KG1 (cell line): ENCODE measurements around the gene SLC5A1.
"Not testable (repeated sequence)": the region's sequence is repeated elsewhere in the genome, so short reads cannot be mapped to it uniquely, and the experiment has no call there.

Source experiments
- DNase-seq: peaks from one replicate; lab custom pipeline; 2025; lab: John Stamatoyannopoulos, UW

Gene SLC5A1

DNA sequence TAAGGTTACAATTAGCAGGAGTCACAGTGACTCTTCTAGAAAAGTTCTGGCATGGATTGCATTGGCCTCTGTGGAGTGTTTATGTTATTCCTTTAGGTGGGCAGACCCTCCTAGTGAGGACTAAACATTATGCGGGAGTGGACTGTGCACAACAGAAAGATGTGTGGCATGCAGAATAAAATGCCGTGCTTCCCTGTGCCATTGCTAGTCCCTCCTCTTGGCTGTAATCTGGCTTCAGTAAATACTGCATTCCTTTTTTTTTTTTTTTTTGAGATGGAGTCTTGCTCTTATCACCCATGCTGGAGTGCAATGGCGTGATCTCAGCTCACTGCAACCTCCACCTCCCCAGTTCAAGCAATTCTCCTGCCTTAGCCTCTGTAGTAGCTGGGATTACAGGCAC lies 45.0 kb downstream of the SLC5A1 start:
- DNase-seq = no peak

DNA sequence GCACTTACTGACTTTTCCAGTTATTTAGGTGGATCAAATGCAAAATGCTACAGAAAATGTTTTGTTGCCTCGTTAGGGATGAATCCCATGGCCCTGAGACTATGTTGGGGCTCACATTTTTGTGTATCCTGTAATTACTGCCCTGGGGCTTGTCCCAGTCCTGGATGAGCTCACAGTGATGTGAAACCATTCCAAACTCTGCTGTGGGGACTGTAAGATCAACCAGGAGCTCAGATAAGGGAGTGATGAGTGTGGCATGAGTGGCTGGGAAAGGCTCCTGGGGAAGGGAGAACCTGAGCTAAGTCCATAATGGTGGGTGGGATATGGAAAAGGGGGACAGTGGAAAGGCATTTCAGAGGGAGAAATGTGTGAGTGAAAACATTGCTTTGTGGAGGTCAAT lies 54.0 kb downstream of the SLC5A1 start:
- DNase-seq = no peak

DNA sequence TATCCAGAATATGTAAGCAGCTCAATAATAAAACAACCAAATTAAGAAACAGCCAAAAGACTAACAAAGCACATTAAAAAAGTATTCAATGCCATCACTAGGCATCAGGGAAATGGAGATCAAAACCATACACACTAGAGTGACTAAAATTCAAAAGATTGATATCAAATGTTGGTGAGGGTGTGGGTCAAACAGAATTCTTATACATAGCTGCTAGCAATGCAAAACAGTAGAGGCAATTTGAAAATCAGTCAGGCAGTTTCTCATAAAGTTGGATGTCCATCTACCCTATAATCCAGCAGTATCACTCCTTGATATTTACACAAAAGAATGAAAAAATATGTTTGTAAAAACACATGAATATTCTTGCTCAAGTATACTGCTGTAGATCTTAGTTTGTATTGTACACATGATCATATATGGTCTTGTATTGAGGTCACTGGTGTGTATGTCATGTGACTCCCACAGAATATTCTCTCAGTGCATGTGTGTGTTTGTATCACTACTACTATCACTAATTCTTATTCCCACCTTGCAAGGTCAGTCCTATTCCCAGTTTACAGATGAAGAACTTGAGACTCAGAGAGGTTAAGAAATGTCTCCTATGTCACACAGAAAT lies 54.9 kb downstream of the SLC5A1 start:
- DNase-seq = no peak

DNA sequence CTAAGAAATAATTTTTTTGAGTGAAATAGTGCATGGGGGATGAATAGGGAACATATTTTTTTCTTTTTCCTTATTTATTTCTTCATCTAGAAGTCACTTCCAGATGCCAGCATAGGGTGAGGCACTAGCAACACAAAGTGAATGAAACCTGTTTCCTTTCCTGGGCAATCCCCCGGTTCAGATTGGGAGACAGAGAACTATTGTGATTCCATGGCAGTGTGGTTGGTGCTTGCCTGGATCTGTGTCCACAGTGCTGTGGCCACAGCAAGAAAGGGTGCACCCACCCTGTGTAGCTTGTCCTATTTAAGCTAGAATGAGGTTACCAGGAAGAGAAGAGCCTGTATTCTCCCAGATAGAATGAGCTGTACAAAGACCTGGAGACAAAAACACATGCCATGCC lies 57.6 kb downstream of the SLC5A1 start:
- DNase-seq = no peak

DNA sequence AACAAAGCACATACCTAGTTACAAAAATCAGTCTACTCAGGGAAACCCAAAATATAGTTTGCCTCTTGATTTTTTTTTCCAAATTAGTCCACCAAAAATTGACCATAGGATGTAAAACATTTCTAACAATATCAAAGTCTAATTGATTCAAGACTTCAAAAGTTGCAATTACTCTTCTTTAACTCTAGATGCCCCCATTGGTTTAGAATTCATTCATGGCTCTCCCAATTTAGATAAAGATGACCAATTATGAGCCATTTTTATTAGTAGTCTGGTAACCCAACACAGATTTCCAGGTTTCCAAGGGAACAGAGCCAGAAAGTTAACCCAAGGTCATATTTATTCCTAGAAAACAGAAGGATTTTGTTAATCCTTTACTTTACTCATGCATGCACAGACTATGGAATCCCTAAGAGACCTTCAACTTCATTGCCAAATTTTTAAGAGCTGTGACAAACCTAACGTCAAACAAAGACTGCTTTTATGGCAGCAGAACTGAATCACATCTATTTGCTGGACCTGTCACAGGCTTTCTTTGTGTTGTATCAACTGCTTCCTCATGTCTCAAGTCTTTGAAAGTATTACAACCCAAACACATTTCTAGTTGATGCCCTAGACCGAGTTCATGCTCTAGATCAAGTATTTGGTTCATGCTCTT lies 60.7 kb downstream of the SLC5A1 start:
- DNase-seq = no peak

DNA sequence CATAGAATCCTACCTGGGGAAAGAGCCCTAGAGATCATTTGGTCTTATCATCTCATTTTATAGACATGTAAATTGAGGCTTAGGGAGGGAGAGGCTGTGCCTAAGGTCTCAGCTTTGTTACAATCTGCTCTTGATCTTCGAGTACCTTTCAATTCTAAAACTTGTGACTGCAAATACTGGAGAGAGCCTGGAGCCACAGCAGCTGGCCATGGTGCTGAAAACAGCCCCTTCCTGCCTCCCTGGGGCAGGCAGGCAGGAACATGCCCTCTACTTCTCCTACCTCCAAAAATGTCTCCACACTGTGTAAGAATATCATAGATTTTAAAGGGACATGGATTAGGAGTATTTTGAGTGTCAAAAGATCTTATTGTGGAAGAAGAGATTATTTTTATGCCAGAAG lies 63.9 kb downstream of the SLC5A1 start:
- no peak for DNase-seq

DNA sequence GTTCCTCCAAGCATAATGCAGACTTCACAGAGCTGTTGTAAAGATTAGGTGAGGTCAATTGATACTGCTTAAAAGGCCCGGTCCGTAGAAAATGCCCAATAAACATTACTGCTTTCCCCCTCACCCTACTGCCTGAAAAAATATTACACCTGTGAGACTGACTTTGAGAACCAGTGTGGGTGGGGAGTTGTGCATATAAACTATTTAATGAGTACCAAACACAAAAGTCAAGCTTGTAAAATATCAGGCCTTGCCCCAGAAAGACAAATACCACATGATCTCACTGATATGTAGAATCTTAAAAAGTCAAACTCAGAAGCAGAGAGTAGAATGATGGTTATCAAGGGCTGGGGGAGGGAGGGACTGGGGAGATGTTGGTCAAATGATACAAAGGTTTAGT lies 69.3 kb downstream of the SLC5A1 start:
- DNase-seq = no peak

DNA sequence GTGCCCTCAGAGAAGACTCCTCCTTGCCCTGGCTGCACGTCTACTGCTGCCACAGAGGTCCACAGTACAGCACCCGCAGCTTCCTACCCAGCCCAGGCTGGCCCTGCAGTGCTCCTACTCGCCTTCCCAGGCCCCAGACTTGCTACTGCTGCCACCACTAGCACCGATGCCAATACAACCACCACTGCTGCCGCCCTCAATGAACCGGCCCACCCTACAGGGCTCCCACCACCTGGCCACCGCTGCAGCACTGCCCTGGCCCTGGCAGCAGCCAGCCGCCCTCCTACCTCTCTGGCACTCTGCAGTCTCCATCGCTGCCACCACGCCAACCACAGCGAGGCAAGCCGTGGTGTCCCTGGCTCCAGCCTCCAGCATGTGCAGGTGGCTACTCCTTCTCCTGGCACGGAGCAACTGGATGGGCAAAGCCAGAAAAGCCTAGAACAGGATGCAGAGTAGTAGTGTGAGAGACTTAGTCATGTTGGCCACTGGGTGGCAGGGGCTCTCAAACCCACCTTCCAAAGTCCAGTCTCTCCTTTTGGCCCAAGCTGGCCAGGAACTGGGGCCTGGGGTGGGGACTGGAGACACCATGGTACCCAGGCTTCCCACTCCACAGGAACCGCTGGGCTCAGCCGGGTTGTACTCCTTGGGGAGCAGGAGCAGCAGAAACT lies 76.6 kb downstream of the SLC5A1 start:
- DNase-seq = no peak

DNA sequence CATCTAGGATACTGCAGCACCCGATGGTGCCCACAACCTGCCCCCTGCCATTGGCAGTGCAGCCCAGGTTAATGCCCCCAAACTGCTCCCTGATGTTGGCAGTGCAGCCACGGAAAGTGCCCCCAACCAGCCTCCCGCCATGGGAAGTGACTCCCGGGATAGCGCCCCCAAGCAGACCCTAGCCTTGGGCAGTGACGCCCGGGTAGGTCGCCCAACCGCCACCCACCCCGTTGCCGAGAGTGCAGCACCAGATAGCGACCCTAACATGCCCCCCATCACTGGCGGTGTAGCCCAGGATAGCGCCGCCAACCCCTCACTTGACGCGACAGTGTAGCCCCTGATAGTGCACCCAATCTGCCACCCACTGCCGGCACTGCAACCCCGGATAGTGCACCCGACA lies 77.5 kb downstream of the SLC5A1 start:
- DNase-seq = no peak

DNA sequence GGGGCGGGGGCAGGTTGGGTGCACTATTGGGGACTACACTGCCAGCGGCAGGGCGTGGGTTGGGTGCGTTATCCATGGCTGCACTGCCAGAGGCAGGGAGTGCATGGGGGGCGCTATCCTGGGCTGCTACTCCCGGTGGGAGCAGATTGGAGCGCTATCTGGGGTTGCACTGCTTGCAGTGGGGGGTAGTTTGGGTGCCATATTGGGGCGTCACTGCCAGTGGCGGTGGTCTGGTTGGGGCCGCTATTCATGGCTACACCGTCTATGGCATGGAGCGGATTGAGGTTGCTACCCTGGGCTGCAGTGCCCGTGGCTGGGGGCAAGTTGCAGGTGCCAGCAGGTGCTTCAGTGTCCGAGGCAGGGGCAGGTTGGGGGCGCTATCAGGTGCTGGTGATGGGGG lies 79.8 kb downstream of the SLC5A1 start:
- DNase-seq = no peak

DNA sequence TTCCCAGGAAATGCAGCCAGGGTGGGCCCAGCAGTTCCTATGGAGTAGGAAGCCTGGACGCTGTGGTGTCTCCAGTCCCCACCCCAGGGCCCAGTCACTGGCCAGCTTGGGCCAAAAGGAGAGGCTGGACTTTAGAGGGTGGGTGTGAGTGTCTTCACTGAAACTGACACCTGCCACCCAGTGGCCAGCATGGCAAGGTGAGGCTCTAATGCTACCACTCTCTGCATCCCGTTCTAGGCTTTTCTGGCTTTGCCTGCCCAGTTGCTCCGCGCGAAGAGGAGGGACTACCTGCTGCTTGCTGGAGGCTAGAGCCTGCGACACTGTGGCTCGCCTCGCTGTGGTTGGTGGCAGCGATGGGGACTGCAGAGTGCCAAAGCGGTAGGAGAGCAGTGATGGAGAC lies 80.6 kb downstream of the SLC5A1 start:
- DNase-seq = no peak

DNA sequence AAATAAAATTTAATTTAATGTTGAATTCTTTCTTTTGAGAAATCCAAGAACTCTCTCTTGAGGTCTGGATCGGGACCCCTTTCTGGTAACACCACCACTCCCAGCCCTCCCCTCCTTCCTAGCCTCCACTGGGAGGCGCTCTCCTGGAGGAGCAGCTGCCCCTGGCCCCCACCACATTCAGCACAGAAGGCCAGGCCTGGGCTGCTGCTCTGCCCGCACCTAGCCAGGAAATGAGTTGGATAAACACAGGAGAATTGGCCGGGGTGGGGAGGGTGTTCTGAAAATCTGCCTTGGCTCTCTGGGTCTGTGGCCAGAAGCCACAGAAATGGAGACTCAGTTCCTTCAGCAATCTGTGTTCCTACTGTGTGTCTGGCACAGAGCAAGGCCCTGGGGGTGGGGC lies 84.8 kb downstream of the SLC5A1 start:
- DNase-seq = no peak

DNA sequence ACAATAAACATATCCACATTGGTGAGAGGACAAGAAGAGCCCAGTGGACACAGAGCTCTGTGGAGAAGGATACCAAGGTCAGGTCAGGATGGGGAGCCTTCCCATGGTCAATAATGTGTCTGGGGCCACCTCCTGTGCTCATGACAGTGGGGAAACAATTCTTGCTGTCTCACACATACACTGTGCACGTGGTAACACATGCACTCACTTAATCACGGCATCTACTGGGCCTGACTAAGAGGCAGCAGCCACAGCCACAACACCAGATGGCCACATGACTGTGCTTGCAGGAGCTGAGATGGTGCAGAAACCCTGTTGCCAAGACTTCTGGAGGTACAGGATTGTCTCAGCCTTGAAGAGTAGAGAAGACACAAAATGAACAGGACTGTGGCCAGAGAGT lies 87.4 kb downstream of the SLC5A1 start:
- DNase-seq = no peak

DNA sequence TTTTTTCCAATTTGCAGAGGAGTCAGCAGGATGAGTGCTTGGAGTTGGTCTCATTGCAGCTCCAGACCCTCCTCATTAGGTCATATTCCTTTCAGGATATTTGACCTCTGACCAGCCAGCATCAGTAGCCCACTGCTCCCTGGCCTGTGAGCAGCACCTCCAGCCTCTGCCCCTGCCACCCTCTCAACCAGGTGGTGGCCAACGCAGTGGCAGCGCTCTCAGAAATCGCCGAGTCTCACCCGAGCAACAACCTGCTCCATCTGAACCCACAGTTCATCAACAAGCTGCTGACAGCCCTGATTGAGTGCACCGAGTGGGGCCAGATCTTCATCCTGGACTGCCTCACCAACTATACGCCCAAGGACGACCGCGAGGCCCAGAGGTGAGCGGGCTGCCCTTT lies 89.1 kb downstream of the SLC5A1 start:
- no peak for DNase-seq

DNA sequence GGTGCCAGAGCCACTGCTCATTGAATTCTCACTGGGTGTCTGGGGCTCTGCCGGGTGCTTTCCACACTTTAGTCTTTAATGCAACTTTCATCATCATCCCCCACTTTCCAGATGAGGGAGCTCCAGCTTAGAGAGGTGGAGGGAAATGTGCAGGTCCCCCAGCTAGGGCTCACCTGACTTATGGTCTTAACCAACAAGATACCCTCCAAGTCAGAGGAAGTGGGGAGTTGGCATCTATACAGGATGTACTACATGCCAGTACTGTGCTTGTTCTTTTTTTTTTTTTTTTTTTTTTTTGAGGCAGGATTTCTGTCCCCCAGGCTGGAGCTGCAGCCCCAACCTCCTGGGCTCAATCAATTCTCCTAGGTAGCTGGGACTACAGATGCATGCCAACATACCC lies 89.7 kb downstream of the SLC5A1 start:
- DNase-seq = no peak

DNA sequence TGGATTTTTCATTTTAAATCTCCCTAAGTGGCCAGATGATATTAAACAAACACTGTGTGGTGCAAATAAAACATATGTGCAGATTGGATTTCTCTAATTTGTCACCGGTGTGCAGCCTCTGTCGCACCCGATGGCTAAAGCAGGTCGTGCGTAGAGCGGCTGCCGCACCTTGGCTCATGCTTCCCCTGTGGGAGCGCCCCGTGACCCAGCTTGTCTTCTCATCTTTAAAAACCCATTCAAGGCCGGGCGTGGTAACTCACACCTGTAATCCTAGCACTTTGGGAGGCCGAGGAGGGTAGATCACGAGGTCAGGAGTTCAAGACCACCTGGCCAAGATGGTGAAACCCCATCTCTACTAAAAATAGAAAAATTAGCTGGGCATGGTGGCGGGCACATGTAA lies 91.7 kb downstream of the SLC5A1 start:
- DNase-seq = not testable (repeated sequence)

DNA sequence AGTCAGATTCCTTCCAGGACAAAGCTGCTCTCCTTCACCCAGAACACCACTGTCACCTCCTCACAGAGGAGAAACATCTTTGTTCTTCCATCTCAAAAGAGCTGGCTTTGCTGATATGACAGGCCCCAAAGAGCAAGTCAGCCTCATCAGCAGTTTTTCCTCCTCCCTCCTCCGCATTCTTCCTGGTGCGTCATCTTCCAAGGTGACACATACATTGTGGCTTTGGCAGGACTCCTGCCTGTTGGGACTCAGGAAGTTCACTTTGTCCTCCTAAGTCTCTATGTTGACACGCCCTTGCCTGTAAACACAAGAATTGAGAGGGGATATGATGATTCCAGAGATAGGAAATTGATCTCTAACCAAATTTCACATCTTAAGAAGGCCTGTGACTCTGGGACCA lies 92.9 kb downstream of the SLC5A1 start:
- not testable (repeated sequence) for DNase-seq

DNA sequence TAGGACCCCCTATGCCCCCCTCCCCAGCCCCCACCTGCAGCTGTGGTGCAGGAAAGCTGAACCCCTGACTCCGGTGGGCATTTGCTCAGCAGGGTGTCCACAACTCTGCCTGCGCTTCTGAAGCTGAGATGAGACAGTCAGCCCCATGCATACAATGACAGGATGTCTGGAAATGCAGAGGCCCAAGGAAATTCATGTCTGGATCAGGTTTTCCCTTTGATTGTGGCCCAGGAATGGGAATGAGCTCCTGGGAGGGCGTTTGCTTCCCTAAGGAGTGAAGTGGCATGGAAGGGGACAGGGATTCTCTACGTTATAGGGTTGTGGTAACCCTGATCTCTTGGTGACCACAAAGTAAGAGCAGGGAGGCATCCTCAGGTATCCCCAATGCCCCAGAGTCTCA lies 93.8 kb downstream of the SLC5A1 start:
- not testable (repeated sequence) for DNase-seq

DNA sequence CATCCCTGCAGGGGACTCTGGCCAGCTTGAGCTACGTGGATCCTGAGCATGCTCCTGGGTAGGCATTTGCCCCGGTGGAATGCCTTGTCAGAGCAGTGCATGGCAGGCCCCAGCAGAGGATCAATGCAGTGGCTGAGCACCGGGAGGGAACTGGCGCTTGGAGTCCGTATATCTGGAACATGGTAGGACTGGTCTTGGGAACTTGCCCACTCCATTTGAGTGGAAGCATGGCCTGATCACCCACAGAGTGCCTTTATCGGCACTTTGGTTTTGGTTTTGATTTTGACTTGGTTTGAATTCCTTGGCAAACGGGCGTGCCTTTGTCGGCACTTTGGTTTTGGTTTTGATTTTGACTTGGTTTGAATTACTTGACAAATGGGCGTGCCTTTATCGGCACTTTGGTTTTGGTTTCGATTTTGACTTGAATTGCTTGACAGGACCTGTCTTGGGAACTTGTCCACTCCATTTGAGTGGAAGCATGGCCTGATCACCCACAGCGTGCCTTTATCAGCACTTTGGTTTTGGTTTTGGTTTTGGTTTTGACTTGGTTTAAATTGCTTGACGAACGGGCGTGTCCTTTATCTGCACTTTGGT lies 94.8 kb downstream of the SLC5A1 start:
- peak; percentile 47 for DNase-seq

DNA sequence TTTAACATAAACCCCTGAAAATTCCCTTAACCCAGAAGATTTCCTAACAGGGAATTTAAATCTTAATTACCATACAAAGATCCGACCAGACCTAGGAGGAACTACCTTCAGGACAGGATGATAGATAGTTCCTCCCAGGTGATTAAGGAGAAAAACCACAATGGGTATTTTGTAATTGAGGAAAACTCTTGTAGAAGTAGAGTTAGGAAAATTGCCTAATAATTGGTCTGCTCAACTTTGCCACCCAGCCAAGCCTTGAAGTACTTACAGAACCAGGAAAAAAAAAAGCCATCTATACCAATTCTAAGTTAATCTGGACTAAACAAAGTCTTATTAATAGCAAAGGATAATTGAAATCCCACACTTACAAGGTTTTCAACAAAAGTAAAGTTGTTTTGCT lies 95.5 kb downstream of the SLC5A1 start:
- DNase-seq = not testable (repeated sequence)

DNA sequence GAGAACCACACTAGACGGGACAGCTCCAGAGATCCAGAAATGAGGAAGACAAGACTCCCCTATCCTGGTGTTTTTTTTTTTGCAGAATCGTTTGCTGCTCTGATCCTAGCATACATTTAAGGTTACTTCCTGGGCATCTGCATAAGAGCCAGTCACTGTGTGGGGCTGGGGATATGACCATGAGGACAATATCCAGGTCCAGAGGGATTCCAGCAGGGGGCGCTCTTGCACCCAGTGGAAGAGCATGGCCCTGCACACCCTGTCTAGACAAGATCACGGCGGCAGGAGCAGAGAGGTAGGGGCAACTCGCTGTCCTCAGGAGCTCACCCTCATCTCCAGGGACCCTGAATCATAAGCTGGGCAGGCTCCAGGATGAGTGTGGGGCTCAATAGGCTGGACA lies 97.6 kb downstream of the SLC5A1 start:
- DNase-seq = not testable (repeated sequence)

DNA sequence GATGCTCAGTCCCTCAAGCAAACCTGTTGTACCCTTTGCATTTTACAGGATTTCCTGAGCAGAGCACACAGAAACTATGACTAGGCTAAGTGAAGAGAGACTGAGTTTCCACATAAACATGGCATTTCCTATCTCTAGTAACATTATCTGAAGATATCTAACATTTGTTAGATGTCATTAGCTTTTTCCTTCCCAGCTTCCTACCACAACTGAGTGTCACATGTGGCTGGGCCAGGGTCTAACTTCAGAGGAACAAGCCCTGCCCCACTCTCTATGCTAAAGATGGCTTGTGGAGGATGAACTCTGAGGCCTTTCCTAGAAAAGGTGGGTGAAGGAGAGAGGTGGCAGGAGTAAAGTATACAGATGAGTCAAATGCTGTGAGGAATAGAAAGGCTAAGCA lies 99.5 kb downstream of the SLC5A1 start:
- DNase-seq = peak; percentile 12
